Measurements from ENCODE around the gene SMYD1.
A peak's percentile ranks its signal among the peaks of the same experiment; 100 is the strongest.

The SMYD1 gene

GRCh38 chr2:88123975-88124917, 56.6 kb downstream of the SMYD1 start:
- FAIRE-seq, result no peak

GRCh38 chr2:88125344-88125923, 57.8 kb downstream of the SMYD1 start:
- FAIRE-seq, result no peak

- FAIRE-seq, result no peak
Measured at GRCh38 chr2:88125924-88126771, 58.5 kb downstream of the SMYD1 start.

- FAIRE-seq, result no peak
Measured at GRCh38 chr2:88126772-88127637, 59.4 kb downstream of the SMYD1 start.

- no peak for FAIRE-seq
Measured at GRCh38 chr2:88127638-88127887, 59.9 kb downstream of the SMYD1 start.

- no peak for FAIRE-seq
Measured at GRCh38 chr2:88127888-88128653, 60.4 kb downstream of the SMYD1 start, which contains the start of gene FABP1. Gene FABP1, minus strand, starts transcription at chr2:88128062. Its CDS starts 45 bp downstream, at chr2:88128017.

GRCh38 chr2:88128654-88129312, 61.2 kb downstream of the SMYD1 start:
- no peak for FAIRE-seq

GRCh38 chr2:88129313-88129959, 61.8 kb downstream of the SMYD1 start:
- FAIRE-seq, result no peak

GRCh38 chr2:88131201-88131998, 63.8 kb downstream of the SMYD1 start:
- no peak for FAIRE-seq

GRCh38 chr2:88131999-88132368, 64.4 kb downstream of the SMYD1 start:
- FAIRE-seq, result no peak

- no peak for FAIRE-seq
Measured at GRCh38 chr2:88133875-88134274, 66.2 kb downstream of the SMYD1 start.

- no peak for FAIRE-seq
Measured at GRCh38 chr2:88136817-88137216, 69.2 kb downstream of the SMYD1 start.

GRCh38 chr2:88137833-88138232, 70.2 kb downstream of the SMYD1 start:
- no peak for FAIRE-seq

- FAIRE-seq, result no peak
Measured at GRCh38 chr2:88139203-88139702, 71.6 kb downstream of the SMYD1 start.

- no peak for FAIRE-seq
Measured at GRCh38 chr2:88139804-88140203, 72.2 kb downstream of the SMYD1 start.

GRCh38 chr2:88141952-88142351, 74.3 kb downstream of the SMYD1 start:
- no peak for FAIRE-seq

GRCh38 chr2:88144271-88144670, 76.6 kb downstream of the SMYD1 start:
- FAIRE-seq, result peak; percentile 5

- peak; percentile 84 for FAIRE-seq
Measured at GRCh38 chr2:88144914-88145497, 77.4 kb downstream of the SMYD1 start.

GRCh38 chr2:88146590-88146989, 79.0 kb downstream of the SMYD1 start:
- FAIRE-seq, result no peak
